ENCODE results near the gene CATSPER1. TPM values are rescaled to one million over a fixed set of nuclear protein-coding genes. Genes with fewer than 3 reads are reported as not detected.
"Not testable (repeated sequence)": the region's sequence is repeated elsewhere in the genome, so short reads cannot be mapped to it uniquely, and the experiment has no call there.

Gene CATSPER1
- total and polyA plus RNA-seq, 10 donors: 0.30 to 1.2 (median 0.70) TPM; not detected in 2

DNA sequence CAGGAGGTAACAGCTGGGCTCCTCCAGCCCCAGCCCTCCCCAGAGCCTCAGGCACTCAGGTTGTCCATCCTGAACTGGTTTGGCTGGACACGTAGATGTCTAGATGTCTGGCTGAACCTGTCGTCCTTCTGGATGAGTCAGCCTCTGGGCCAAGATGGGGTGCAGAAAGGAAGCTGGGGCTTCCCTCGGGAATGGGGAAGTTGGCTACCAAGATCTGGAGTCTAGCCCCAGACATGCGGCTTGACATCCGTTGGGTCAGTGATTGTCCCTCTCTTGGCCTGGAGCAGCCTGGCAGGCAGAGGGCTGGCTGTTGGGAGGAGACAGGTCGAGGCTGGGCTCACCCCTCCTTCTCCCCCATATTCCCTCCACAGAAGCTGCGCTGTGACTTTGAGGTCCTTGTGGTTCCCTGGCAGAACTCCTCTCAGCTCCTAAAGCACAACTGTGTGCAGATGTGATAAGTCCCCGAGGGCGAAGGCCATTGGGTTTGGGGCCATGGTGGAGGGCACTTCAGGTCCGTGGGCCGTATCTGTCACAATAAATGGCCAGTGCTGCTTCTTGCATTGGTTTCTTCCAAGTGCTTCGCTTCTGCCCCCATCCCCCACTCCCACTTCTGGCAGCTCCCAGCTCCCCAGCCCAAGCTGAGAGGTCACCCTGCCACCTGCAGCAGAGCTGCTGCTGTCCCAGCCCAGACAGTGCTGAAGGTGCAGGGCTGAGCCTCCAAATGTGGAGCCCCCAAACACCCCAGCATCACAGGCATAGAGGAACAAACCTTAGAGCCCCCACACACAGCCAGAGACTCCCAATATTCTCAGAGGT is 13.1 kb downstream of the CATSPER1 start:
- no peaks in the 10 kb centered on the region for H3K9me3 ChIP-seq
- DNase-seq: no peak
- H3K4me1 ChIP-seq: peaks cover 3 to 27% (median 9%) of the 10 kb centered on the region in 6 donors
- intact Hi-C loops (cut with DNase I; ENCODE audit: low total_unique reads): no loop called here
- no peak overlapping the region for H3K4me3 ChIP-seq
- no peak overlapping the region for H3K27ac ChIP-seq
- WGBS, 5 donors: 35 to 46% (median 44%) methylated on average over 8 to 12 of the region's 12 CpGs
- TF ChIP-seq POLR2A (IDR thresholded peaks at IDR 0.05) (no peak), POLR2AphosphoS5 (IDR thresholded peaks at IDR 0.05) (no peak)
- TF ChIP-seq, protein P1, sequence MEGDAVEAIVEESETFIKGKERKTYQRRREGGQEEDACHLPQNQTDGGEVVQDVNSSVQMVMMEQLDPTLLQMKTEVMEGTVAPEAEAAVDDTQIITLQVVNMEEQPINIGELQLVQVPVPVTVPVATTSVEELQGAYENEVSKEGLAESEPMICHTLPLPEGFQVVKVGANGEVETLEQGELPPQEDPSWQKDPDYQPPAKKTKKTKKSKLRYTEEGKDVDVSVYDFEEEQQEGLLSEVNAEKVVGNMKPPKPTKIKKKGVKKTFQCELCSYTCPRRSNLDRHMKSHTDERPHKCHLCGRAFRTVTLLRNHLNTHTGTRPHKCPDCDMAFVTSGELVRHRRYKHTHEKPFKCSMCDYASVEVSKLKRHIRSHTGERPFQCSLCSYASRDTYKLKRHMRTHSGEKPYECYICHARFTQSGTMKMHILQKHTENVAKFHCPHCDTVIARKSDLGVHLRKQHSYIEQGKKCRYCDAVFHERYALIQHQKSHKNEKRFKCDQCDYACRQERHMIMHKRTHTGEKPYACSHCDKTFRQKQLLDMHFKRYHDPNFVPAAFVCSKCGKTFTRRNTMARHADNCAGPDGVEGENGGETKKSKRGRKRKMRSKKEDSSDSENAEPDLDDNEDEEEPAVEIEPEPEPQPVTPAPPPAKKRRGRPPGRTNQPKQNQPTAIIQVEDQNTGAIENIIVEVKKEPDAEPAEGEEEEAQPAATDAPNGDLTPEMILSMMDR (IDR thresholded peaks at IDR 0.05 in 8 of 11, conservative IDR thresholded peaks at IDR 0.05 in 3 of 11): no peak
- H3K36me3 ChIP-seq: no peaks in the 10 kb centered on the region
- peaks cover 6 to 38% (median 19%) of the 10 kb centered on the region in 7 donors for H3K27me3 ChIP-seq (replicated peaks in 1 of 7)

GRCh38 chr11:66012371-66012945 is 13.8 kb downstream of the CATSPER1 start:
- no peaks in the 10 kb centered on the region for H3K9me3 ChIP-seq
- H3K27ac ChIP-seq: no peak overlapping the region
- DNase-seq: no peak
- WGBS, 5 donors: 59 to 69% (median 60%) methylated on average over 8 to 11 of the region's 12 CpGs
- H3K4me1 ChIP-seq: peaks cover 3 to 27% (median 9%) of the 10 kb centered on the region in 6 donors
- H3K4me3 ChIP-seq: peak overlapping the region in 1 of 8 donors; percentile 51
- no peak for TF ChIP-seq POLR2A (IDR thresholded peaks at IDR 0.05)
- H3K36me3 ChIP-seq: no peaks in the 10 kb centered on the region
- peaks cover 6 to 38% (median 19%) of the 10 kb centered on the region in 7 donors for H3K27me3 ChIP-seq (replicated peaks in 1 of 7)
- intact Hi-C loops (cut with DNase I; ENCODE audit: low total_unique reads): no loop called here

GRCh38 chr11:66011785-66012303 is 14.4 kb downstream of the CATSPER1 start, which contains the start of gene CST6:
TSS of gene CST6 (plus strand) at chr11:66012008. CDS start at chr11:66012045, 37 bp downstream.
- WGBS, 5 donors: 9 to 25% (median 12%) methylated on average over 29 to 61 of the region's 61 CpGs
- H3K9me3 ChIP-seq: no peaks in the 10 kb centered on the region
- intact Hi-C loops (cut with DNase I; ENCODE audit: low total_unique reads): no loop called here
- TF ChIP-seq POLR2A (IDR thresholded peaks at IDR 0.05) (no peak), POLR2AphosphoS5 (IDR thresholded peaks at IDR 0.05) (no peak)
- TF ChIP-seq, protein P1 (IDR thresholded peaks at IDR 0.05 in 8 of 11, conservative IDR thresholded peaks at IDR 0.05 in 3 of 11): no peak
- H3K4me1 ChIP-seq: peaks cover 3 to 27% (median 9%) of the 10 kb centered on the region in 6 donors
- no peaks in the 10 kb centered on the region for H3K36me3 ChIP-seq
- H3K27me3 ChIP-seq (replicated peaks in 1 of 7): peaks cover 6 to 38% (median 19%) of the 10 kb centered on the region in 7 donors
- no peak within 1 kb of the TSS for H3K27ac ChIP-seq
- no peak for DNase-seq
- peak within 1 kb of the TSS in 2 of 8 donors; percentile 19 to 51 for H3K4me3 ChIP-seq

DNA sequence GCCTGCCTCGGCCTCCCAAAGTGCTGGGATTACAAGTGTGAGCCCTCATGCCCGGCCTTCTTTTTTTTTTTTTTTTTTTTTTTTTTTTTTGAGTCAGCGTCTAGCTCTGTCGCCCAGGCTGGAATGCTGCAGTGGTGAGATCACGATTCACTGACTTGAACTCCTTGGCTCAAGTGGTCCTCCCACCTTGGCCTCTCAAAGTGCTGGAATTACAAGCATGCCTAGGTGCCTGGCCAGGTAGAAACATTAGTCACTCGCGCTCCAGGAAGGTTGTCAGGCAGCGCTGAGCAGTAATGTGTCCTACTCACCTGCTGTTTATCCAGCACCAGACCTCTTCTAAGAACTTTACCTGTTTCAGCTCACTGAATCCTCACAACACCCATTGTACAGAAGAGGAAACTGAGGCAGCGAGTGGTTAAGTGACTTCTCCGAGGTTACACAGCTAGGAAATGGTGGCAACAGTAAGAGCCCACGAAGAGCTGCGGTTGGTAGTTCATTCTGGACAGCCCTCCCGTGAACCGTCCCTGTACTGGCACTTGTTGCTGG is 15.0 kb downstream of the CATSPER1 start:
- WGBS, 5 donors: 53 to 60% (median 56%) methylated on average over 8 to 14 of the region's 14 CpGs
- TF ChIP-seq, protein P1 (IDR thresholded peaks at IDR 0.05 in 8 of 11, conservative IDR thresholded peaks at IDR 0.05 in 3 of 11): no peak
- TF ChIP-seq POLR2A (IDR thresholded peaks at IDR 0.05): no peak
- no peak for TF ChIP-seq POLR2AphosphoS5 (IDR thresholded peaks at IDR 0.05)
- intact Hi-C loops (cut with DNase I; ENCODE audit: low total_unique reads): no loop called here
- no peak for DNase-seq
- Histone ChIP-seq H3K27me3 (replicated peaks in 1 of 7) (peaks cover 6 to 38% (median 19%) of the 10 kb centered on the region in 7 donors), H3K36me3 (peaks cover 0 to 3% (median 0%) of the 10 kb centered on the region in 6 donors), H3K4me1 (peaks cover 3 to 27% (median 9%) of the 10 kb centered on the region in 6 donors), H3K9me3 (no peaks in the 10 kb centered on the region), H3K4me3 (peak overlapping the region in 1 of 8 donors; percentile 51), H3K27ac (no peak overlapping the region)

- H3K4me3 ChIP-seq; H3K9me3 ChIP-seq; H3K27ac ChIP-seq; intact Hi-C loops (cut with DNase I; ENCODE audit: low total_unique reads); DNase-seq: not testable (repeated sequence)
- H3K27me3 ChIP-seq (replicated peaks in 1 of 7): peaks cover 6 to 38% (median 19%) of the 10 kb centered on the region in 7 donors
- peaks cover 3 to 22% (median 9%) of the 10 kb centered on the region in 6 donors for H3K4me1 ChIP-seq
- peaks cover 0 to 16% (median 4%) of the 10 kb centered on the region in 6 donors for H3K36me3 ChIP-seq
- 66 to 80% (median 76%) methylated on average over 4 of the region's 4 CpGs for WGBS, 5 donors
Measured at GRCh38 chr11:66010036-66010435, 16.2 kb downstream of the CATSPER1 start.
